ENCODE data around the gene PVALEF. TPM values are rescaled to one million over a fixed set of nuclear protein-coding genes. Genes with fewer than 3 reads are reported as not detected.

PVALEF gene
- total and polyA plus RNA-seq, 2 of the 13 experiments (the other 11 are each of a cell fraction or from before 2014, with no cell fraction given): 0.18 TPM

- in situ Hi-C loops (cut with HindIII; ENCODE audit: extremely low pct_ligation_motif_present, low pct_unique_long_range_greater_than_20kb) (no loop called here), intact Hi-C loops (cut with micrococcal nuclease; ENCODE audit: unreplicated experiment) (no loop called here)
- Histone ChIP-seq H4K20me1 (ENCODE audit: insufficient read depth, low read length) (no peaks in the 10 kb centered on the region), H3K27me3 (ENCODE audit: control insufficient read depth in 1 of 2, insufficient read depth in 2 of 2, low read length in 2 of 2) (no peaks in the 10 kb centered on the region), H3K27ac (ENCODE audit: extremely low read length, insufficient read depth, low read length) (no peak overlapping the region), H3K9me3 (ENCODE audit: low read length) (no peaks in the 10 kb centered on the region), H3K9ac (ENCODE audit: insufficient read depth, low read depth, low read length) (no peak overlapping the region), H3K36me3 (replicated peaks in 1 of 2; ENCODE audit: control insufficient read depth in 1 of 2, insufficient read depth in 2 of 2, low read length in 2 of 2) (no peaks in the 10 kb centered on the region), H3K4me1 (ENCODE audit: insufficient read depth, low read length) (0 out of 2 replicates have a peak, but pooled peaks cover 4% of the 10 kb centered on the region), H3K4me2 (ENCODE audit: low read depth, low read length) (no peak overlapping the region), H3K4me3 (replicated peaks in 1 of 3; ENCODE audit: insufficient read depth in 1 of 3, low read depth in 2 of 3, low read length in 3 of 3) (no peak overlapping the region), H2AFZ (ENCODE audit: low read length) (no peak overlapping the region), H3K79me2 (ENCODE audit: insufficient read depth, low read length) (no peaks in the 10 kb centered on the region)
- DNase-seq (ENCODE audit: low spot score) (no peak), ATAC-seq (no peak), FAIRE-seq (no peak)
- WGBS (ENCODE audit: low lambda C conversion rate): 85% methylated on average over 34 of the region's 39 CpGs
- TF ChIP-seq SAFB2 (CRISPR knock-in tag; IDR thresholded peaks at IDR 0.05; ENCODE audit: borderline replicate concordance, low read depth) (no peak), AGO2 (optimal IDR thresholded peaks at IDR 0.05; ENCODE audit: low read depth, low read length) (peak; percentile 5), ZNF20 (CRISPR knock-in tag; IDR thresholded peaks at IDR 0.05) (no peak), UBTF (CRISPR knock-in tag; IDR thresholded peaks at IDR 0.05) (no peak), ZBTB7B (CRISPR knock-in tag; IDR thresholded peaks at IDR 0.05) (no peak), NCOA1 (CRISPR knock-in tag; IDR thresholded peaks at IDR 0.05) (no peak), HDAC2 (CRISPR knock-in tag; IDR thresholded peaks at IDR 0.05) (no peak), ZNF234 (CRISPR knock-in tag; conservative IDR thresholded peaks at IDR 0.05) (no peak), NFIB (CRISPR knock-in tag; IDR thresholded peaks at IDR 0.05; ENCODE audit: borderline replicate concordance) (0 out of 2 replicates have a peak, but pooled peaks have one; percentile 52), MYNN (CRISPR knock-in tag; IDR thresholded peaks at IDR 0.05; ENCODE audit: low read depth) (no peak)
- BruUV-seq (replicated peaks): no TSS peak
- CTCF ChIA-PET (ENCODE audit: low intra/inter-chr PET ratio, low total read pairs): no interaction called here
- POLR2A ChIA-PET: no interaction called here
Measured at GRCh38 chr17:81157848-81158687, 7.2 kb upstream of the PVALEF start.
